Mesothelial cell of epicardium (in vitro differentiated cells): Measurements from ENCODE around the gene CCDC88A. TPM values are rescaled to one million over a fixed set of nuclear protein-coding genes. Genes with fewer than 3 reads are reported as not detected.
"Not testable (repeated sequence)": the region's sequence is repeated elsewhere in the genome, so short reads cannot be mapped to it uniquely, and the experiment has no call there.

ENCODE experiments used
- DNase-seq, 2 experiments: peaks; one replicate each; pipeline ENCODE4 v3.0.0; 2021; ENCODE audit warnings: low spot score in 2 of 2; ENCODE audit not compliant: unreplicated experiment in 2 of 2
- H3K27ac Mint-ChIP-seq: 2 replicates; pipeline ENCODE4 v1.8.0; 2021; ENCODE audit warnings: mixed read lengths
- H3K27me3 Mint-ChIP-seq: 2 replicates; pipeline ENCODE4 v1.8.0; 2021; ENCODE audit warnings: low read depth, mixed read lengths
- H3K36me3 Mint-ChIP-seq: 2 replicates; pipeline ENCODE4 v1.8.0; 2021; ENCODE audit warnings: mixed read lengths
- H3K4me1 Mint-ChIP-seq: 2 replicates; pipeline ENCODE4 v1.8.0; 2021; ENCODE audit warnings: mixed read lengths
- H3K4me3 Mint-ChIP-seq: 2 replicates; pipeline ENCODE4 v1.8.0; 2021; ENCODE audit warnings: mild to moderate bottlenecking, moderate library complexity, mixed read lengths
- H3K9me3 Mint-ChIP-seq: 2 replicates; pipeline ENCODE4 v1.8.0; 2021; ENCODE audit warnings: mixed read lengths
- total RNA-seq: library from RNA; stranded (reverse); gene quantifications from 3 replicates; pipeline ENCODE4 v1.2.1, GENCODE V29; 2021
- TF ChIP-seq, protein P1 (sequence below): fragments of 200-600 bp; sonication (generic); IDR thresholded peaks from one replicate; pipeline ENCODE4 v1.5.0; 2021; ENCODE audit warnings: antibody characterized with exemption; ENCODE audit not compliant: unreplicated experiment

Gene CCDC88A
- total RNA-seq, 1 donor from 2014 or later: 60.1 TPM

DNA sequence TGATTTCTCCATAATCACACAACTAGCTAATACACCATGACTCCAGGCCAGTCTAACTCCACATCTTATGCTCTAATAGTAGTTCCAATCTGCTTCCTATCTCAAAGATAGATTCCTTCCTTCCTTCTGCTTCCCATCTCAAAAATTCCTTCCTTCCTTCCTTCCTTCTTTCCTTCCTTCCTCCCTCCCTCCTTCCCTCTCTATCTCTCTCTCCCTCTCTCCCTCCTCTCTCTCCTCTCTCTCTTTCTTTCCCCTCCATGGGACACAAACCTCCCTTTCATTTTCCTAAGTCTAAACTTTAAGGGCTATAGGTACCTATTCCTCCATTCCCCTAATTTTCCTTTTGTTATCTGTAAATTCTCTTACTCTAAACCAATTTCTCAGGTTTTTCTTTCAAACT is 62.5 kb downstream of the CCDC88A start:
- no peak for DNase-seq
- Mint-ChIP-seq H3K4me1 (no peaks in the 10 kb centered on the region), H3K9me3 (no peaks in the 10 kb centered on the region), H3K27me3 (no peaks in the 10 kb centered on the region), H3K27ac (no peak overlapping the region), H3K36me3 (peaks cover 14% of the 10 kb centered on the region), H3K4me3 (no peak overlapping the region)
- TF ChIP-seq, protein P1, sequence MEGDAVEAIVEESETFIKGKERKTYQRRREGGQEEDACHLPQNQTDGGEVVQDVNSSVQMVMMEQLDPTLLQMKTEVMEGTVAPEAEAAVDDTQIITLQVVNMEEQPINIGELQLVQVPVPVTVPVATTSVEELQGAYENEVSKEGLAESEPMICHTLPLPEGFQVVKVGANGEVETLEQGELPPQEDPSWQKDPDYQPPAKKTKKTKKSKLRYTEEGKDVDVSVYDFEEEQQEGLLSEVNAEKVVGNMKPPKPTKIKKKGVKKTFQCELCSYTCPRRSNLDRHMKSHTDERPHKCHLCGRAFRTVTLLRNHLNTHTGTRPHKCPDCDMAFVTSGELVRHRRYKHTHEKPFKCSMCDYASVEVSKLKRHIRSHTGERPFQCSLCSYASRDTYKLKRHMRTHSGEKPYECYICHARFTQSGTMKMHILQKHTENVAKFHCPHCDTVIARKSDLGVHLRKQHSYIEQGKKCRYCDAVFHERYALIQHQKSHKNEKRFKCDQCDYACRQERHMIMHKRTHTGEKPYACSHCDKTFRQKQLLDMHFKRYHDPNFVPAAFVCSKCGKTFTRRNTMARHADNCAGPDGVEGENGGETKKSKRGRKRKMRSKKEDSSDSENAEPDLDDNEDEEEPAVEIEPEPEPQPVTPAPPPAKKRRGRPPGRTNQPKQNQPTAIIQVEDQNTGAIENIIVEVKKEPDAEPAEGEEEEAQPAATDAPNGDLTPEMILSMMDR: no peak

DNA sequence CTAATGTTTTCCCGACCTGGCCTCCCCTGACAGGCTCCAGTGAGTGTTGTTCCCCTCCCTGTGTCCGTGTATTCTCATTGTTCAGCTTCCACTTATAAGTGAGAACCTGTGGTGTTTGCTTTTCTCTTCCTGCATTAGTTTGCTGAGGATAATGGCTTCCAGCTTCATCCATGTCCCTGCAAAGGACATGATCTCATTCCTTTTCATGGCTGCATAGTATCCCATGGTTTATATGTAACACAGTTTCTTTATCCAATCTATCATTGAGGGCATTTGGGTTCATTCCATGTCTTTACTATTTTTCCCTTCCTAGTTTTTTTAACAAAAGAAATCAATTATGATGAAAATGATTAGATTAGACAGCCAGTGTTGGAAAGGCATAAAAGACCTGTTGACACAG is 63.5 kb downstream of the CCDC88A start:
- H3K27ac Mint-ChIP-seq, H3K4me3 Mint-ChIP-seq: not testable (repeated sequence)

DNA sequence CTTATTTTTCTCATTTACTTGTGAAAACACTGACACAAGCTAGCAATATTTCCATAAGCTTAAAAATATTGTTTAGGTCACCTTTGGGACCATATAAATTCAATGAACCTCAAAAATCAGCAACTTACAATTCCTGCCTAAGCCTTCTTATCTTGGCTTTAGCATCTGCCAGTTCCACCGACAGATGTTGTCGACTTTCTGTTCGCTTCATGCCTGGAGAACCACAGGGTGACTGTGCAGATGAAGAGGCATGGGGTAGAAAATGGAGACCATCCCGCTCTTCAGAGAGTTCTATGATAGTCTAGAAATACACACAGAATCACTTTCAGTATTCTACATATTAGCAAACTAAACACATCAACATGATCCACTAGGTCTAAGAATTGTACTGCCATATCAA is 64.2 kb downstream of the CCDC88A start:
- TF ChIP-seq, protein P1: no peak
- Mint-ChIP-seq H3K9me3 (peaks cover 3% of the 10 kb centered on the region), H3K4me1 (no peaks in the 10 kb centered on the region), H3K36me3 (peaks cover 20% of the 10 kb centered on the region), H3K27me3 (no peaks in the 10 kb centered on the region), H3K27ac (no peak overlapping the region), H3K4me3 (no peak overlapping the region)
- no peak for DNase-seq

More for the DNA sequence above, 63.5 kb downstream of the CCDC88A start:
- not testable (repeated sequence) for H3K27me3 Mint-ChIP-seq, H3K4me1 Mint-ChIP-seq, DNase-seq, H3K9me3 Mint-ChIP-seq
- peaks cover 20% of the 10 kb centered on the region for H3K36me3 Mint-ChIP-seq

DNA sequence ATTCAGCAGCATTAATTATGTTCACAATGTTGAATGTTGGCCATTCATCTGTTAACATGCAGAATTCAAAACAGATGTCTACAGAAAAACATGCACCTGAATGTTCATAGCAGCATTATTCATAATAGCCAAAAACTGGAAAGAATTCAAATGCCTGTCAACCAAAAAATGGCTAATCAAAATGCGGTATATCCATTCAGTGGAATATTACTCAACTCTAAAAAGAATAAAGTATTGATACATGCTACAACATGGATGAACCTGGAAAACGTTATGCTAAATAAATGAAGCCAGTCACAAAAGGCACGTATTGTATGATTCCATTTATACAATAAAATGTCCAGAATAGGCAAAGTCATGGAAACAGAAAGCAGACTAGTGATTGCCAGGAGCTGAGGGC is 68.0 kb downstream of the CCDC88A start:
- H3K9me3 Mint-ChIP-seq: peaks cover 3% of the 10 kb centered on the region
- peaks cover 25% of the 10 kb centered on the region for H3K36me3 Mint-ChIP-seq
- no peaks in the 10 kb centered on the region for H3K4me1 Mint-ChIP-seq
- H3K27ac Mint-ChIP-seq: no peak overlapping the region
- no peak overlapping the region for H3K4me3 Mint-ChIP-seq
- no peak for DNase-seq
- H3K27me3 Mint-ChIP-seq: no peaks in the 10 kb centered on the region
- TF ChIP-seq, protein P1: no peak

DNA sequence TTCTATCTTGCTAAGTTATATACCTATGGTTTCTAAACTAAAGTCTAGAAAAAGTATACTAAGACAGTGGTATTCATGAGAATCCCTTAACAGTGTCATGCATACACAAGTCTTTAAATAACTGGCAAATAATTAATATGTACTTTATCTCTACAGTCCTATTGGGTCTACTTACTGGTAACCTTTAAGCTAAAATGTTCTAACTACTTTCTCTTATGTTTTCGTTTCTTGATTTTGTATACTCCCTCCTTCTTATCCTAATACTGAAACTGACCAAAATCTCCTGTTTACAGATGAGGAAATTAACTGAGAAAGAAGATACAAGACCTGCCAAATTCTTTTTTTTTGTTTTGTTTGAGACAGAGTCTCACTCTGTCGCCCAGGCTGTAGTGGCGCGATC is 74.6 kb downstream of the CCDC88A start:
- Mint-ChIP-seq H3K27me3 (no peaks in the 10 kb centered on the region), H3K9me3 (no peaks in the 10 kb centered on the region), H3K27ac (no peak overlapping the region), H3K4me1 (no peaks in the 10 kb centered on the region), H3K4me3 (no peak overlapping the region), H3K36me3 (peaks cover 10% of the 10 kb centered on the region)
- TF ChIP-seq, protein P1: no peak
- no peak for DNase-seq

DNA sequence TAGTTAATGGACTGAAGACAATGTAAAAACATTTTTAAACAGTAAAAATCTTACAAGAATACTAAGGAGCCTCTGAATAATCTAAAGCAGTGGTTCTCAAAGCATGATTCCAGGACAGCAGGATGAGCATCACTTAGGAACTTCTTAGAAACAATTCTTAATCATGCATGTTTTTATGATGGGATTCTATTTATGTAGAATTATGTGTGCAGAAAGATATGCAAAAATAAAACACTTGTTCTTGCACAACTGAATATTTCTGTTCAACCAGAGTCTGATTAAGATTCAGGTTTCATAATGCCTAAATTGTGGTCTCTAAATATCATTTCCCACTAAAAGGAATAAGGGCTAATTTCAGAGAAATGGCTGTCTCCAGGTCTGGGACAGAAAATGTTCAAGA is 81.4 kb downstream of the CCDC88A start:
- no peaks in the 10 kb centered on the region for H3K27me3 Mint-ChIP-seq
- TF ChIP-seq, protein P1: no peak
- peaks cover 9% of the 10 kb centered on the region for H3K36me3 Mint-ChIP-seq
- DNase-seq: no peak
- H3K4me3 Mint-ChIP-seq: no peak overlapping the region
- no peak overlapping the region for H3K27ac Mint-ChIP-seq
- H3K4me1 Mint-ChIP-seq: no peaks in the 10 kb centered on the region
- H3K9me3 Mint-ChIP-seq: no peaks in the 10 kb centered on the region
